Liver (tissue), 9 donors: ENCODE data around the gene DCC. TPM values are rescaled to one million over a fixed set of nuclear protein-coding genes. Genes with fewer than 3 reads are reported as not detected.

ENCODE experiments used
- DNase-seq: peaks from one replicate; pipeline ENCODE4 v3.0.0-alpha.2; 2017; ENCODE audit warnings: low spot score
- H3K27ac ChIP-seq, 2 donors: one replicate each; pipeline ENCODE4 v1.7.0; 2013; ENCODE audit warnings: inconsistent platforms in 2 of 2, low read length in 2 of 2, control low read depth in 1 of 2, low read depth in 1 of 2, mild to moderate bottlenecking in 1 of 2
- H3K27me3 ChIP-seq, 4 donors: one replicate each; pipeline versions ENCODE4 v1.6.1 to v1.7.0; 2013; ENCODE audit warnings: low read length in 3 of 4, inconsistent platforms in 1 of 4, mild to moderate bottlenecking in 1 of 4, moderate library complexity in 1 of 4; ENCODE audit not compliant: control insufficient read depth in 4 of 4, insufficient read depth in 4 of 4
- H3K36me3 ChIP-seq, 4 donors: one replicate each; pipeline versions ENCODE4 v1.6.1 to v1.7.0; 2013; ENCODE audit warnings: low read length in 3 of 4, mild to moderate bottlenecking in 3 of 4, low read depth in 1 of 4, moderate library complexity in 1 of 4; ENCODE audit not compliant: control insufficient read depth in 4 of 4, insufficient read depth in 3 of 4
- H3K4me1 ChIP-seq, 4 donors: one replicate each; pipeline versions ENCODE4 v1.6.1 to v1.7.0; 2013; ENCODE audit warnings: low read length in 3 of 4, mild to moderate bottlenecking in 3 of 4, moderate library complexity in 1 of 4; ENCODE audit not compliant: control insufficient read depth in 4 of 4, insufficient read depth in 4 of 4
- H3K4me3 ChIP-seq, 3 donors: one replicate each; pipeline versions ENCODE4 v1.6.1 to v1.7.0; 2013; ENCODE audit warnings: low read length in 3 of 3, control low read depth in 1 of 3, low read depth in 1 of 3, mild to moderate bottlenecking in 1 of 3
- H3K9ac ChIP-seq, 2 donors: one replicate each; pipeline ENCODE4 v1.7.0; 2013; ENCODE audit warnings: low read length in 2 of 2, mild to moderate bottlenecking in 2 of 2, moderate library complexity in 2 of 2, control low read depth in 1 of 2, low read depth in 1 of 2
- H3K9me3 ChIP-seq, 4 donors: one replicate each; pipeline versions ENCODE4 v1.6.1 to v1.7.0; 2013; ENCODE audit warnings: low read length in 3 of 4; ENCODE audit not compliant: control insufficient read depth in 4 of 4
- EGR1 ChIP-seq, 2 donors: IDR thresholded peaks; 2 replicates each; pipeline ENCODE4 v1.6.1; 2016 to 2018; ENCODE audit warnings: antibody characterized with exemption in 2 of 2, low read depth in 2 of 2
- FOXA1 ChIP-seq: IDR thresholded peaks from 2 replicates; pipeline ENCODE4 v1.6.1; 2016; ENCODE audit warnings: antibody characterized with exemption
- FOXA2 ChIP-seq: IDR thresholded peaks from 2 replicates; pipeline ENCODE4 v1.6.1; 2016; ENCODE audit warnings: antibody characterized with exemption
- GABPA ChIP-seq, 2 donors: IDR thresholded peaks in 1 of 2; conservative IDR thresholded peaks in 1 of 2; 2 replicates each; pipeline ENCODE4 v1.6.1; 2016; ENCODE audit warnings: antibody characterized with exemption in 2 of 2, mild to moderate bottlenecking in 1 of 2, moderate library complexity in 1 of 2
- HNF4A ChIP-seq, 2 donors: conservative IDR thresholded peaks; 2 replicates each; pipeline ENCODE4 v1.6.1; 2016; ENCODE audit warnings: antibody characterized with exemption in 2 of 2, mild to moderate bottlenecking in 2 of 2
- HNF4G ChIP-seq: IDR thresholded peaks from 2 replicates; pipeline ENCODE4 v1.6.1; 2016; ENCODE audit warnings: antibody characterized with exemption
- JUND ChIP-seq, 2 donors: IDR thresholded peaks; 2 replicates each; pipeline ENCODE4 v1.6.1; 2016; ENCODE audit warnings: antibody characterized with exemption in 2 of 2
- NR2F2 ChIP-seq: IDR thresholded peaks from 2 replicates; pipeline ENCODE4 v1.6.1; 2016; ENCODE audit warnings: antibody characterized with exemption
- RXRA ChIP-seq, 2 donors: IDR thresholded peaks; 2 replicates each; pipeline ENCODE4 v1.6.1; 2017 to 2018; ENCODE audit warnings: antibody characterized with exemption in 2 of 2, mild to moderate bottlenecking in 1 of 2
- SP1 ChIP-seq: IDR thresholded peaks from 2 replicates; pipeline ENCODE4 v1.6.1; 2018; ENCODE audit warnings: antibody characterized with exemption, mild to moderate bottlenecking
- TAF1 ChIP-seq: conservative IDR thresholded peaks from 2 replicates; pipeline ENCODE4 v1.6.1; 2016; ENCODE audit warnings: antibody characterized with exemption, mild to moderate bottlenecking
- YY1 ChIP-seq: IDR thresholded peaks from 2 replicates; pipeline ENCODE4 v1.6.1; 2016; ENCODE audit warnings: antibody characterized with exemption, mild to moderate bottlenecking
- WGBS: extraction: QIAGEN DNeasy Blood & Tissue Kit; methylation state at CpG from one replicate; pipeline ENCODE4 v1.1.7; 2013; 5-methylcytosine and 5-hydroxymethylcytosine counted together
- polyA plus RNA-seq, 2 donors: library from polyadenylated mRNA; stranded (reverse) in 1 of 2; unstranded in 1 of 2; fragments of 200-250 nt in 1 of 2; fragments of >200 nt in 1 of 2; fragmentation: Nextera tagmentation in 1 of 2; extraction: Ambion mirVana in 1 of 2; gene quantifications; one replicate each; pipeline versions ENCODE4 v1.2.1 to v1.2.3, GENCODE V29; 2013 to 2015
- total RNA-seq, 2 donors: library from RNA; depleted of rRNA; stranded (reverse); fragments of >200 nt; gene quantifications; one replicate each; pipeline ENCODE4 v1.2.3, GENCODE V29; 2014
- TF ChIP-seq, protein P1 (sequence below): IDR thresholded peaks from 2 replicates; pipeline ENCODE4 v1.6.1; 2016; ENCODE audit warnings: antibody characterized with exemption, mild to moderate bottlenecking
- TF ChIP-seq, protein P2 (sequence below): IDR thresholded peaks from 2 replicates; pipeline ENCODE4 v1.6.1; 2016; ENCODE audit warnings: antibody characterized with exemption
- TF ChIP-seq, protein P3 (sequence below): fragments of 150-350 bp; IDR thresholded peaks from 2 replicates; pipeline ENCODE4 v1.5.1; 2017; ENCODE audit warnings: improper control_type of control experiment, low read depth, low read length; ENCODE audit not compliant: missing input control
- TF ChIP-seq, protein P4 (sequence below): IDR thresholded peaks from 2 replicates; pipeline ENCODE4 v1.6.1; 2016; ENCODE audit warnings: antibody characterized with exemption
- TF ChIP-seq, protein P5 (sequence below): IDR thresholded peaks from 2 replicates; pipeline ENCODE4 v1.6.1; 2016; ENCODE audit warnings: antibody characterized with exemption
- donor health status: healthy.
- donor health status: healthy.
- donor health status: healthy.
- donor health status: healthy.
- donor health status: healthy.

The DCC gene
- total and polyA plus RNA-seq, 4 donors = under 0.01 to 0.03 TPM; not detected in 2

DNA sequence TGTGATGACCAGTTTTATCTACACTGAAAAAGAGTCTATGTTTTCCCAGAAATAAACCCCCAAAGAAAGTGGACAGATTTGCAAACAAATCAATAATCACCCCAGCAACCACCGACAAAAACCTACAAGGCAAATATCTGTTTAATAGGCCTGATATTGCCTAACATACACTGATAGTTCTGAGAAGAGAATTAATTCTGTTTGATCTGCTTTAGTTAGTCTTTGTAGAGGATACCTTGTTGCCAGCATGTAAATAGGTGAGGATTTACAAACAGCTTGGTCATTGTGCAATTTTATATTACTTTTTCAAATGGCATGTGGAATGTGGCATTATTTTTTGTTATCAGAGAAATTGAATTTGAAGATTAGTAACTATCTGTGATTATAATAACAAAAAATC is 86.5 kb downstream of the DCC start:
- Histone ChIP-seq H3K36me3 (no peaks in the 10 kb centered on the region), H3K27me3 (no peaks in the 10 kb centered on the region), H3K9me3 (no peaks in the 10 kb centered on the region), H3K4me1 (no peaks in the 10 kb centered on the region), H3K9ac (no peak overlapping the region), H3K4me3 (no peak overlapping the region), H3K27ac (no peak overlapping the region)
- TF ChIP-seq, protein P1, sequence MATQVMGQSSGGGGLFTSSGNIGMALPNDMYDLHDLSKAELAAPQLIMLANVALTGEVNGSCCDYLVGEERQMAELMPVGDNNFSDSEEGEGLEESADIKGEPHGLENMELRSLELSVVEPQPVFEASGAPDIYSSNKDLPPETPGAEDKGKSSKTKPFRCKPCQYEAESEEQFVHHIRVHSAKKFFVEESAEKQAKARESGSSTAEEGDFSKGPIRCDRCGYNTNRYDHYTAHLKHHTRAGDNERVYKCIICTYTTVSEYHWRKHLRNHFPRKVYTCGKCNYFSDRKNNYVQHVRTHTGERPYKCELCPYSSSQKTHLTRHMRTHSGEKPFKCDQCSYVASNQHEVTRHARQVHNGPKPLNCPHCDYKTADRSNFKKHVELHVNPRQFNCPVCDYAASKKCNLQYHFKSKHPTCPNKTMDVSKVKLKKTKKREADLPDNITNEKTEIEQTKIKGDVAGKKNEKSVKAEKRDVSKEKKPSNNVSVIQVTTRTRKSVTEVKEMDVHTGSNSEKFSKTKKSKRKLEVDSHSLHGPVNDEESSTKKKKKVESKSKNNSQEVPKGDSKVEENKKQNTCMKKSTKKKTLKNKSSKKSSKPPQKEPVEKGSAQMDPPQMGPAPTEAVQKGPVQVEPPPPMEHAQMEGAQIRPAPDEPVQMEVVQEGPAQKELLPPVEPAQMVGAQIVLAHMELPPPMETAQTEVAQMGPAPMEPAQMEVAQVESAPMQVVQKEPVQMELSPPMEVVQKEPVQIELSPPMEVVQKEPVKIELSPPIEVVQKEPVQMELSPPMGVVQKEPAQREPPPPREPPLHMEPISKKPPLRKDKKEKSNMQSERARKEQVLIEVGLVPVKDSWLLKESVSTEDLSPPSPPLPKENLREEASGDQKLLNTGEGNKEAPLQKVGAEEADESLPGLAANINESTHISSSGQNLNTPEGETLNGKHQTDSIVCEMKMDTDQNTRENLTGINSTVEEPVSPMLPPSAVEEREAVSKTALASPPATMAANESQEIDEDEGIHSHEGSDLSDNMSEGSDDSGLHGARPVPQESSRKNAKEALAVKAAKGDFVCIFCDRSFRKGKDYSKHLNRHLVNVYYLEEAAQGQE = no peak
- TF ChIP-seq JUND (IDR thresholded peaks at IDR 0.05) (no peak), TAF1 (no peak), FOXA2 (no peak), YY1 (no peak), FOXA1 (no peak), GABPA (IDR thresholded peaks at IDR 0.05 in 1 of 2, conservative IDR thresholded peaks at IDR 0.05 in 1 of 2) (no peak), RXRA (IDR thresholded peaks at IDR 0.05) (no peak)
- TF ChIP-seq, protein P2, sequence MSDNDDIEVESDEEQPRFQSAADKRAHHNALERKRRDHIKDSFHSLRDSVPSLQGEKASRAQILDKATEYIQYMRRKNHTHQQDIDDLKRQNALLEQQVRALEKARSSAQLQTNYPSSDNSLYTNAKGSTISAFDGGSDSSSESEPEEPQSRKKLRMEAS = no peak
- TF ChIP-seq, protein P3, sequence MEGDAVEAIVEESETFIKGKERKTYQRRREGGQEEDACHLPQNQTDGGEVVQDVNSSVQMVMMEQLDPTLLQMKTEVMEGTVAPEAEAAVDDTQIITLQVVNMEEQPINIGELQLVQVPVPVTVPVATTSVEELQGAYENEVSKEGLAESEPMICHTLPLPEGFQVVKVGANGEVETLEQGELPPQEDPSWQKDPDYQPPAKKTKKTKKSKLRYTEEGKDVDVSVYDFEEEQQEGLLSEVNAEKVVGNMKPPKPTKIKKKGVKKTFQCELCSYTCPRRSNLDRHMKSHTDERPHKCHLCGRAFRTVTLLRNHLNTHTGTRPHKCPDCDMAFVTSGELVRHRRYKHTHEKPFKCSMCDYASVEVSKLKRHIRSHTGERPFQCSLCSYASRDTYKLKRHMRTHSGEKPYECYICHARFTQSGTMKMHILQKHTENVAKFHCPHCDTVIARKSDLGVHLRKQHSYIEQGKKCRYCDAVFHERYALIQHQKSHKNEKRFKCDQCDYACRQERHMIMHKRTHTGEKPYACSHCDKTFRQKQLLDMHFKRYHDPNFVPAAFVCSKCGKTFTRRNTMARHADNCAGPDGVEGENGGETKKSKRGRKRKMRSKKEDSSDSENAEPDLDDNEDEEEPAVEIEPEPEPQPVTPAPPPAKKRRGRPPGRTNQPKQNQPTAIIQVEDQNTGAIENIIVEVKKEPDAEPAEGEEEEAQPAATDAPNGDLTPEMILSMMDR = no peak
- TF ChIP-seq, protein P4, sequence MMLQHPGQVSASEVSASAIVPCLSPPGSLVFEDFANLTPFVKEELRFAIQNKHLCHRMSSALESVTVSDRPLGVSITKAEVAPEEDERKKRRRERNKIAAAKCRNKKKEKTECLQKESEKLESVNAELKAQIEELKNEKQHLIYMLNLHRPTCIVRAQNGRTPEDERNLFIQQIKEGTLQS = no peak
- DNase-seq = no peak
- WGBS = 30% methylated on average over 1 of the region's 1 CpG

DNA sequence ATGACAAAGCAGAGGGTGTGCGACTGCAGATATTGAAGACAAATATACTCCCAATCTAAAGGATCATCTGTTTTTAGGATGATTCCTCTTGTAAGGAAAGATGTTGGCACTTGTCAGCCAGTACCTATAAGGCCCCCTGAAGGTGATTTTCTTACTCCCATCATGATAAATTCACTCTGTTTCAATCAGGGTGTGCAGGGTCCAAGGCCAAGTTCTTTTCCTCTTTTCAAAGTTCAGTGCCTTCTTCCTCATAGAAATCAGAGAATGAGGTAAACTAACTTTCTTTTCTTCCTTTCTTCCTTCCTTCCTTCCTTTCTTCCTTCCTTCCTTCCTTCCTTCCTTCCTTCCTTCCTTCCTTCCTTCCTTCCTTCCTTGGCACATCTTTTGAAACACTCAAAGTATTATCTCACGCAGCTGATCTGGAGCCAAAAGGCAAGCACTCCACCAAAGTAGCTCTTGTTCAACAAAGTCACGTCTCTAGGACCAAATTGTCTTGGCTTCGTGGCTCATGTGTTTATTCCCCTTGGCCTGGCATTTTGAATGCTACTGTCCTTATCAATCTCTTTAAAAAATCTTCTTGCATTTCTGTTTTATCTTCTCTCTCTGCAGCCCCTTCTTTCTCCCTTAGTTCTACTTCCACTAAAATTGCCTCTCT is 87.7 kb downstream of the DCC start:
- H3K9ac ChIP-seq = no peak overlapping the region
- H3K36me3 ChIP-seq = no peaks in the 10 kb centered on the region
- H3K9me3 ChIP-seq = no peaks in the 10 kb centered on the region
- H3K4me3 ChIP-seq = no peak overlapping the region
- WGBS = 79% methylated on average over 4 of the region's 4 CpGs
- no peak for DNase-seq
- no peak overlapping the region for H3K27ac ChIP-seq
- H3K27me3 ChIP-seq = no peaks in the 10 kb centered on the region
- no peaks in the 10 kb centered on the region for H3K4me1 ChIP-seq
- TF ChIP-seq TAF1 = no peak
- TF ChIP-seq, protein P3 = no peak
- TF ChIP-seq, protein P2 = no peak
- no peak for TF ChIP-seq SP1
- no peak for TF ChIP-seq JUND (IDR thresholded peaks at IDR 0.05)
- TF ChIP-seq, protein P4 = no peak
- no peak for TF ChIP-seq HNF4G
- TF ChIP-seq FOXA1 = no peak
- no peak for TF ChIP-seq YY1
- no peak for TF ChIP-seq FOXA2
- TF ChIP-seq NR2F2 = no peak
- no peak for TF ChIP-seq GABPA (IDR thresholded peaks at IDR 0.05 in 1 of 2, conservative IDR thresholded peaks at IDR 0.05 in 1 of 2)
- TF ChIP-seq EGR1 (IDR thresholded peaks at IDR 0.05; ENCODE audit: low read depth in 2 of 2) = no peak
- TF ChIP-seq, protein P5, sequence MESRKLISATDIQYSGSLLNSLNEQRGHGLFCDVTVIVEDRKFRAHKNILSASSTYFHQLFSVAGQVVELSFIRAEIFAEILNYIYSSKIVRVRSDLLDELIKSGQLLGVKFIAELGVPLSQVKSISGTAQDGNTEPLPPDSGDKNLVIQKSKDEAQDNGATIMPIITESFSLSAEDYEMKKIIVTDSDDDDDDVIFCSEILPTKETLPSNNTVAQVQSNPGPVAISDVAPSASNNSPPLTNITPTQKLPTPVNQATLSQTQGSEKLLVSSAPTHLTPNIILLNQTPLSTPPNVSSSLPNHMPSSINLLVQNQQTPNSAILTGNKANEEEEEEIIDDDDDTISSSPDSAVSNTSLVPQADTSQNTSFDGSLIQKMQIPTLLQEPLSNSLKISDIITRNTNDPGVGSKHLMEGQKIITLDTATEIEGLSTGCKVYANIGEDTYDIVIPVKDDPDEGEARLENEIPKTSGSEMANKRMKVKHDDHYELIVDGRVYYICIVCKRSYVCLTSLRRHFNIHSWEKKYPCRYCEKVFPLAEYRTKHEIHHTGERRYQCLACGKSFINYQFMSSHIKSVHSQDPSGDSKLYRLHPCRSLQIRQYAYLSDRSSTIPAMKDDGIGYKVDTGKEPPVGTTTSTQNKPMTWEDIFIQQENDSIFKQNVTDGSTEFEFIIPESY = no peak
- TF ChIP-seq HNF4A (conservative IDR thresholded peaks at IDR 0.05) = no peak
